ENCODE measurements around the gene DMRTC1. TPM values are rescaled to one million over a fixed set of nuclear protein-coding genes. Genes with fewer than 3 reads are reported as not detected.
A peak's percentile ranks its signal among the peaks of the same experiment; 100 is the strongest.
"Not testable (repeated sequence)": the region's sequence is repeated elsewhere in the genome, so short reads cannot be mapped to it uniquely, and the experiment has no call there.

Gene DMRTC1, protein sequence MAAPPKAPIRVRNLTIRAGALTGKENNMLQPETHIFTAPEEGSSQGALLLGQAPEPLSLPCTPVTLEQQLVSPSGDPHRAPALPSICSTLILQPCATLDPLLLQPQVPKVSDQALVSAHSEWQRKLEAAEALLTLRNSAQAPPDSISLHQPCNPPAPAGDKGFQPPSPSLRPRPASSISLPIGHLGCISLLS
- total RNA-seq (1 to 10 TPM in 1 of 2 donors, not detected in 1; 1.2 TPM), polyA plus RNA-seq (under 1 TPM in 1 of 2 donors, not detected in 1; 0.23 TPM)
- long read RNA-seq, donor 1 = 0 reads
- long read RNA-seq, donor 2 = 0 reads
- long read RNA-seq, donor 3 = 0 reads
- long read RNA-seq, donor 4 = 0 reads
- long read RNA-seq, donor 5 = 0 reads

GRCh38 chrX:72943819-72944169, at the start of gene DMRTC1:
Gene DMRTC1, minus strand, starts transcription at chrX:72943837. Its CDS starts 68,143 bp downstream, at chrX:72875694.
- not testable (repeated sequence) for H3K9me3 ChIP-seq (ENCODE audit: control insufficient read depth in 4 of 4, insufficient read depth in 3 of 4, low read length in 3 of 4); H3K27me3 ChIP-seq (ENCODE audit: control insufficient read depth in 3 of 3, insufficient read depth in 3 of 3, low read length in 2 of 3); H3K4me3 ChIP-seq; H3K36me3 ChIP-seq (ENCODE audit: control insufficient read depth in 4 of 4, insufficient read depth in 4 of 4, low read length in 4 of 4); H3K4me1 ChIP-seq (ENCODE audit: control insufficient read depth in 5 of 5, insufficient read depth in 5 of 5, low read length in 5 of 5); DNase-seq; H3K27ac ChIP-seq (ENCODE audit: low read depth in 1 of 2, low read length in 1 of 2); H3K9ac ChIP-seq (ENCODE audit: insufficient read depth in 1 of 2, low read length in 2 of 2)
- peak; percentile 72 for ATAC-seq (ENCODE audit: insufficient read depth, low FRiP score)
- no CpG with 5 or more reads among the region's 15 CpGs for WGBS, 2 donors

DNA sequence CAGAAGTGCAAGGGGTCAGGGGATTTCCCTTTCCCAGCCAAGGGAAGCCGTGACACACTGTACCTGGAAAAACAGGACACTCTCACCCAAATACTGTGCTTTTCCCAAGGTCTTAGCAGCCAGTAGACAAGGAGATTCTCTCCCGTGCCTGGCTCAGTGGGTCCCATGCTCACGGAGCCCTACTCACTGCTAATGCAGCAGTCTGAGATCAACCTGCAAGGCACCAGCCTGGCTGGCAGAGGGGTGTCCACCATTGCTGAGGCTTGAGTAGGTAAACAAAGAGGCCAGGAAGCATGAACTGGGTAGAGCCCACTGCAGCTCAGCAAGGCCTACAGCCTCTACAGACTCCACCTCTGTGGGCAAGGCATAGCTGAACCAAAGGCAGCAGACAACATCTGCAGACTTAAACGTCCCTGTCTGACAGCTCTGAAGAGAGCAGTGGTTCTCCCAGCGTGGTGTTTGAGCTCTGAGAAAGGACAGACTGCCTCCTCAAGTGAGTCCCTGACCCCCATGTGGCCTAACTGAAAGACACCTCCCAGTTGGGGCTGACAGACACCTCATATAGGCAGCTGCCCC, 37.3 kb upstream of the DMRTC1 start:
- H3K27ac ChIP-seq (ENCODE audit: low read depth in 1 of 2, low read length in 1 of 2); H3K4me3 ChIP-seq; H3K9me3 ChIP-seq (ENCODE audit: control insufficient read depth in 4 of 4, insufficient read depth in 3 of 4, low read length in 3 of 4); ATAC-seq (ENCODE audit: insufficient read depth, low FRiP score); DNase-seq; H3K27me3 ChIP-seq (ENCODE audit: control insufficient read depth in 3 of 3, insufficient read depth in 3 of 3, low read length in 2 of 3); H3K4me1 ChIP-seq (ENCODE audit: control insufficient read depth in 5 of 5, insufficient read depth in 5 of 5, low read length in 5 of 5); H3K9ac ChIP-seq (ENCODE audit: insufficient read depth in 1 of 2, low read length in 2 of 2); H3K36me3 ChIP-seq (ENCODE audit: control insufficient read depth in 4 of 4, insufficient read depth in 4 of 4, low read length in 4 of 4): not testable (repeated sequence)
- WGBS, 2 donors = 58 to 83% methylated on average over 5 of the region's 5 CpGs

DNA sequence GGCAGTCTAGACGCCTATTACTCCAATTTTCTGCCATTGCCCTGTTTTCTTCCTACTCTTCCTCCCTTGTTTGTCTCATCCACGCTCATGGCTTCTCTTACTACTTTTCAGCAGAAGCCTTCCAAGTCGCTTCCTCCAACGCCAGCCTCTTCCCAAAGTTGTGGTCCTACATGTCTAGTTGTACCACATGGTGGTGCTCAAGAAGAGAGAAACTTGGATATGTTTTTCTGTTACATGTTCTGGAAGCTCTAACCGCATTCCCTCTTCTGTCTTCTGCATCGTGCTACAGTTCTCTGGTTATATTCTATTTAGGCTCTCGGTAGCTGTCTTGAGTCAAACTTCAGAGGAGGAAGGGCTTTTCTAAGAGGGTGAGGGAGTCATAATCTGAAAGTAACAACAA, 31.2 kb upstream of the DMRTC1 start:
- H3K9me3 ChIP-seq (ENCODE audit: control insufficient read depth in 4 of 4, insufficient read depth in 3 of 4, low read length in 3 of 4); H3K9ac ChIP-seq (ENCODE audit: insufficient read depth in 1 of 2, low read length in 2 of 2); ATAC-seq (ENCODE audit: insufficient read depth, low FRiP score); H3K27me3 ChIP-seq (ENCODE audit: control insufficient read depth in 3 of 3, insufficient read depth in 3 of 3, low read length in 2 of 3); DNase-seq; H3K36me3 ChIP-seq (ENCODE audit: control insufficient read depth in 4 of 4, insufficient read depth in 4 of 4, low read length in 4 of 4); H3K4me1 ChIP-seq (ENCODE audit: control insufficient read depth in 5 of 5, insufficient read depth in 5 of 5, low read length in 5 of 5); H3K4me3 ChIP-seq; H3K27ac ChIP-seq (ENCODE audit: low read depth in 1 of 2, low read length in 1 of 2): not testable (repeated sequence)
- WGBS, 2 donors = no CpG with 5 or more reads among the region's 7 CpGs

DNA sequence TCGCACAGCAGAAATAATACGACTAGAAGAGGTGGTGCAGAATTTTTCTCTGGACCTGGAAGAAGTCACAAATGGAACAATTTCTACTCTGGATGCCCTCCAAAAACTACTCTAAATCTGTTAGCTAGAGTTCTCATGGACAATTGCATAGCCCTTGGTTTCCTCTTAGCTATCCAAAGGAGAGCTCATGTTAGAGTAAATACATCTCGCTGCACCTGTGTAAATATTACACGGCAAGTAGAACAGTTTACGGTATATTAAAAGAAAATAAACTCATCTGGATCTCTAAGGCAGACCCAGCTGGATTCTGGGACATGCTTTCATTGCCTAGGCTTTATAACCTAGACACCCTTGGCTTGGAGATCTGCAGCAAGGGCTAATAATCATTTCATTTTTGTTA, 28.2 kb upstream of the DMRTC1 start:
- H3K9ac ChIP-seq (ENCODE audit: insufficient read depth in 1 of 2, low read length in 2 of 2); ATAC-seq (ENCODE audit: insufficient read depth, low FRiP score): not testable (repeated sequence)
- WGBS, 2 donors = no CpG with 5 or more reads among the region's 5 CpGs

DNA sequence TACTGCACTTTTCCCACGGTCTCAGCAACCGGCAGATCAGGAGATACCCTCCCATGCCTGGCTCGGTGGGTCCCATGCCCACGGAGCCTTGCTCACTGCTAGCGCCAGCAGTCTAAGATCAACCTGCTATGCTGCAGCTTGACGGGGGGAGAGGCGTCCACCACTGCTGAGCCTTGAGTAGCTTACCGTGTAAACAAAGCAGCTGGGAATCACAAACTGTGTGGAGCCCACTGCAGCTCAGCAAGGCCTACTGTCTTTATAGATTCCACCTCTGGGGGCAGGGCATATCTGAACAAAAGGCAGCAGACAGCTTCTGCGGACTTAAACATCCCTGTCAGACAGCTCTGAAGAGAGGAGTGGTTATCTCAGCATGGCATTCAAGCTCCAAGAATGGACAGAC, 16.3 kb upstream of the DMRTC1 start:
- H3K27me3 ChIP-seq (ENCODE audit: control insufficient read depth in 3 of 3, insufficient read depth in 3 of 3, low read length in 2 of 3); H3K36me3 ChIP-seq (ENCODE audit: control insufficient read depth in 4 of 4, insufficient read depth in 4 of 4, low read length in 4 of 4); H3K27ac ChIP-seq (ENCODE audit: low read depth in 1 of 2, low read length in 1 of 2); H3K9ac ChIP-seq (ENCODE audit: insufficient read depth in 1 of 2, low read length in 2 of 2); H3K4me1 ChIP-seq (ENCODE audit: control insufficient read depth in 5 of 5, insufficient read depth in 5 of 5, low read length in 5 of 5); H3K4me3 ChIP-seq; ATAC-seq (ENCODE audit: insufficient read depth, low FRiP score); H3K9me3 ChIP-seq (ENCODE audit: control insufficient read depth in 4 of 4, insufficient read depth in 3 of 4, low read length in 3 of 4); DNase-seq: not testable (repeated sequence)
- WGBS, 2 donors = no CpG with 5 or more reads among the region's 9 CpGs

More for the DNA sequence above, 28.2 kb upstream of the DMRTC1 start:
- not testable (repeated sequence) for DNase-seq; H3K4me3 ChIP-seq; H3K27ac ChIP-seq (ENCODE audit: low read depth in 1 of 2, low read length in 1 of 2); H3K9me3 ChIP-seq (ENCODE audit: control insufficient read depth in 4 of 4, insufficient read depth in 3 of 4, low read length in 3 of 4); H3K27me3 ChIP-seq (ENCODE audit: control insufficient read depth in 3 of 3, insufficient read depth in 3 of 3, low read length in 2 of 3); H3K4me1 ChIP-seq (ENCODE audit: control insufficient read depth in 5 of 5, insufficient read depth in 5 of 5, low read length in 5 of 5); H3K36me3 ChIP-seq (ENCODE audit: control insufficient read depth in 4 of 4, insufficient read depth in 4 of 4, low read length in 4 of 4)

DNA sequence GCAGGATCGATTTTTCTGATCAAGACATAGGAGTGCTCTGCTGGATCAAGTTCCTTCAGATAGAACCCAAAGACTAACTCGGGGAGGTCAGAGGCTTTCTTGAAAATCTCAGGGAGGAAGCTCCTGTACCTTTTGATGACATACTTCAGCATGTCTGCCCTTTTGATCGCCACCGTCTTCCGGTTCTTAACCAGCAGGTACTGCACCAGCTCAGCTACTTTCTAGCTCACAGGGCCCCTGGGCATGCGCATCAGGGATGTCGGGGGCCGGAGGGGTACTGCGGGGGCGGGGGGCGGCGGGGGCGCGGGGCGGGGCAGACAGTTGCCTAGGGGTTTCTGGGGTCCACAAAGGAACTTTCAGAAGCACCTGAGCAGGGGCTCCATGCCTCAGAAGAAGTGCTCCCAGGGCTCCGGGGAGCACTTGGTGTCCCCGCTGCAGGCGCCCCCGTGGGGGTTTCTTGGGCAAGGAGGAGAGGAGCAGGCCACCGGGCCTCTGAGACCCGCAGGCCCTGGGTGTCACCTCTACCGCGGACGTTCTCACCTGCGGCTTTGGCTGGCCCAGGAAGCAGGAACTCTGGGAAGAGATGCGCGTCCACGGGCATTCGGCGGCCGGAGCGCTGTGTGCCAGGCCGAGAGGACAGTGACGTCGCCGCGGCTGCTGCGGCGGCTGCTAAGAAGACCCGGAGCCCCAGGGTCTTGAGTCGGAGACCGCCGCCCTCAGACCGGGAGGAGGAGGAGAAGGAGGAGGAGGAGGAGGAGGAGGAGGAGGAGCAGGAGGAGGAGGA, 410 bp downstream of the DMRTC1 start:
- not testable (repeated sequence) for H3K4me1 ChIP-seq (ENCODE audit: control insufficient read depth in 5 of 5, insufficient read depth in 5 of 5, low read length in 5 of 5); H3K9me3 ChIP-seq (ENCODE audit: control insufficient read depth in 4 of 4, insufficient read depth in 3 of 4, low read length in 3 of 4); ATAC-seq (ENCODE audit: insufficient read depth, low FRiP score); H3K27me3 ChIP-seq (ENCODE audit: control insufficient read depth in 3 of 3, insufficient read depth in 3 of 3, low read length in 2 of 3); H3K36me3 ChIP-seq (ENCODE audit: control insufficient read depth in 4 of 4, insufficient read depth in 4 of 4, low read length in 4 of 4); H3K27ac ChIP-seq (ENCODE audit: low read depth in 1 of 2, low read length in 1 of 2); H3K4me3 ChIP-seq; H3K9ac ChIP-seq (ENCODE audit: insufficient read depth in 1 of 2, low read length in 2 of 2); DNase-seq
- WGBS, 2 donors = no CpG with 5 or more reads among the region's 44 CpGs

GRCh38 chrX:72942272-72942671, 1.4 kb downstream of the DMRTC1 start:
- H3K27me3 ChIP-seq (ENCODE audit: control insufficient read depth in 3 of 3, insufficient read depth in 3 of 3, low read length in 2 of 3); H3K4me1 ChIP-seq (ENCODE audit: control insufficient read depth in 5 of 5, insufficient read depth in 5 of 5, low read length in 5 of 5); H3K9ac ChIP-seq (ENCODE audit: insufficient read depth in 1 of 2, low read length in 2 of 2); ATAC-seq (ENCODE audit: insufficient read depth, low FRiP score); H3K9me3 ChIP-seq (ENCODE audit: control insufficient read depth in 4 of 4, insufficient read depth in 3 of 4, low read length in 3 of 4); H3K4me3 ChIP-seq; DNase-seq; H3K27ac ChIP-seq (ENCODE audit: low read depth in 1 of 2, low read length in 1 of 2); H3K36me3 ChIP-seq (ENCODE audit: control insufficient read depth in 4 of 4, insufficient read depth in 4 of 4, low read length in 4 of 4): not testable (repeated sequence)
- WGBS, 2 donors = no CpG with 5 or more reads among the region's 6 CpGs

DNA sequence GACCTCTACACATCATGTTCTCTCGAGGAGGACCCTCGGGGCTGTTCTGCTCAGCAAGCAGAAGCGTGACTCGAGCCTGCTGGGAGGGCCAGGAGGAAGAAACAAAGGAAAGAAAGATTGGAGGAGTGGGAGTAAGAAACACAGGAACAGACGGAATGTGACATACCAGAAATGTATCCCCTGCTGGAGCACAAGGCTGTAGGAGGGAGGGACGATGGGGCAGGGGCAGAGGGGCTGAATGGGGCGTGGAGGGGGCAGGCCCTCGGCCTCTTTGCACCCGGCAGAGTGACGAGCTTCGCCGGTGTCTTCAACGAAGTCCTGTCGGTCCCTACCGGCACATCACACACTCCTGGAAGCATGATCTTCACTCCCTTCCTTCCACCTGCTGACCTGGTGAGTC, 5.7 kb downstream of the DMRTC1 start, which contains the start of gene FAM236A:
TSS of gene FAM236A (plus strand) at position 301 of the 400 bp plus-strand sequence. CDS start at position 358, 57 bp downstream.
- H3K4me3 ChIP-seq; H3K9me3 ChIP-seq (ENCODE audit: control insufficient read depth in 4 of 4, insufficient read depth in 3 of 4, low read length in 3 of 4); H3K27ac ChIP-seq (ENCODE audit: low read depth in 1 of 2, low read length in 1 of 2); H3K4me1 ChIP-seq (ENCODE audit: control insufficient read depth in 5 of 5, insufficient read depth in 5 of 5, low read length in 5 of 5); H3K36me3 ChIP-seq (ENCODE audit: control insufficient read depth in 4 of 4, insufficient read depth in 4 of 4, low read length in 4 of 4); H3K27me3 ChIP-seq (ENCODE audit: control insufficient read depth in 3 of 3, insufficient read depth in 3 of 3, low read length in 2 of 3); H3K9ac ChIP-seq (ENCODE audit: insufficient read depth in 1 of 2, low read length in 2 of 2); DNase-seq; ATAC-seq (ENCODE audit: insufficient read depth, low FRiP score): not testable (repeated sequence)
- no CpG with 5 or more reads among the region's 15 CpGs for WGBS, 2 donors

Data from lung (tissue), 14 donors.